Measurements from ENCODE around the gene WBP1L.
A peak's percentile ranks its signal among the peaks of the same experiment; 100 is the strongest.
"Not testable (repeated sequence)": the region's sequence is repeated elsewhere in the genome, so short reads cannot be mapped to it uniquely, and the experiment has no call there.

Gene WBP1L

DNA sequence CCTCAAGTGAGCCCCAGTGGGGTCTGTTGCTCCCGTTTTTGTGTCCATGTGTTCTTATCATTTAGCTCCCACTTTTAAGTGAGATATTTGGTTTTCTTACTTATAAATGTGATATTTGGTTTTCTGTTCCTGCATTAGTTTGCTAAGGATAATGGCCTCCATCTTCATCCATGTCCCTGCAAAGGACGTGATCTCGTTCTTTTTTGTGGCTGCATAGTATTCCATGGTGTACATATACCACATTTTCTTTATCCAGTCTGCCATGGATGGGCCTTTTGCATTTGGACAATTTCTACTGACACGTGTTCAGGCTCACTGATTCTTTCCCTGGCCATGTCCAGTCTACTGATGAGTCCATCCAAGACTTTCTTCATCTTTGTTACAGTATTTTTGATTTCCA lies 19.8 kb upstream of the WBP1L start:
- DNase-seq (ENCODE audit: low read depth in 2 of 2): no peak

DNA sequence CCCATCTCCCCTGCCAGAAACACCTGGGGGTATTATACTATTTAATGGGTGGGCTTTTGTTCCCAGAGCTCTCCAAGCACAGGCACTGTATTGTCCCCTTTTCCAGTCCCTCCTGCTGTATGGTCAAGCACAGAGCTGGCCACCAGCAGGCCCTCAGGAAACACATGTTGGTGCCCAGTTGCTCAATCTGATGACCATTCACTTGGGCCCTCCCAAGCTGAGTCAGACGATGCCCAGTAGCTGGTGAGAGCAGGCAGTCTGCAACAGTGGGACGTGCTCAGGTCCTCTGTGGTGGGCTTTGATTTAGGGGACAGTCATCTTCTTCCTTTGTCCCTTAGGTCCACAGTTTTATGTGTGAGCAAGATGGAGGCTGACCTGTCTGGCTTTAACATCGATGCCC lies 17.5 kb upstream of the WBP1L start:
- no peak for DNase-seq (ENCODE audit: low read depth in 2 of 2)

DNA sequence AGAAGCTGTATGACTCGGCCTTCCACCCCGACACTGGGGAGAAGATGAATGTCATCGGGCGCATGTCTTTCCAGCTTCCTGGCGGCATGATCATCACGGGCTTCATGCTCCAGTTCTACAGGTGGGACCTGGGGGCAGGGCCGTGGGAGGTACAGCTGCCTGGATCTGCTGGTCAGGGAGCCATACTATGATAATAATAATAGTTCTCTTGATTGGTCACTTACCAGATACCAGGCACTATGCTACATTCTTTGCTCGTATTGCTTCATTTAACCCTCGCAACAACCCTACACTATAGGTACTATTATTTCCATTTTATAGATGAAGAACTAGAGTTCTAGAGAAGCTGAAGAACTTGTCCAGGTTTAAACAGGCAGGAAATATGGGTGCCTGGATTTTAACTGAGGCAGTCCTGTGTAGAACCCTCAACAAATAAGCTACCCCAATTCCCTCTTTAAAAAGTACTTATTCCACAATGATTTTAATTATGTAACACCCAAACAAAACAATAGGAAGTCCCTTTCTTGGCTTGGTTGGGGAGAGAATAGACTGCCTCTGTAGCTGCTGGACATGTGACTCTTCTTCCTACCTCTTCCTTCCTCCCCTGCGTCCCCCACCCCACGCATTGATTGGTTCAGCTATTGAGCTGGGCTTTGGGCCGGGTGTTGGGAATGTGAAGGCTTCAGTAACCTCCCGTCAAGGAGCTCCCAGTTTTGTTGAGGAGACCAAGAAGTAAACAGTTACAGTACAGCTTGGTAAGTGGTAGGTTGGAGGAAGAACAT lies 16.5 kb upstream of the WBP1L start:
- DNase-seq (ENCODE audit: low read depth in 2 of 2): no peak

DNA sequence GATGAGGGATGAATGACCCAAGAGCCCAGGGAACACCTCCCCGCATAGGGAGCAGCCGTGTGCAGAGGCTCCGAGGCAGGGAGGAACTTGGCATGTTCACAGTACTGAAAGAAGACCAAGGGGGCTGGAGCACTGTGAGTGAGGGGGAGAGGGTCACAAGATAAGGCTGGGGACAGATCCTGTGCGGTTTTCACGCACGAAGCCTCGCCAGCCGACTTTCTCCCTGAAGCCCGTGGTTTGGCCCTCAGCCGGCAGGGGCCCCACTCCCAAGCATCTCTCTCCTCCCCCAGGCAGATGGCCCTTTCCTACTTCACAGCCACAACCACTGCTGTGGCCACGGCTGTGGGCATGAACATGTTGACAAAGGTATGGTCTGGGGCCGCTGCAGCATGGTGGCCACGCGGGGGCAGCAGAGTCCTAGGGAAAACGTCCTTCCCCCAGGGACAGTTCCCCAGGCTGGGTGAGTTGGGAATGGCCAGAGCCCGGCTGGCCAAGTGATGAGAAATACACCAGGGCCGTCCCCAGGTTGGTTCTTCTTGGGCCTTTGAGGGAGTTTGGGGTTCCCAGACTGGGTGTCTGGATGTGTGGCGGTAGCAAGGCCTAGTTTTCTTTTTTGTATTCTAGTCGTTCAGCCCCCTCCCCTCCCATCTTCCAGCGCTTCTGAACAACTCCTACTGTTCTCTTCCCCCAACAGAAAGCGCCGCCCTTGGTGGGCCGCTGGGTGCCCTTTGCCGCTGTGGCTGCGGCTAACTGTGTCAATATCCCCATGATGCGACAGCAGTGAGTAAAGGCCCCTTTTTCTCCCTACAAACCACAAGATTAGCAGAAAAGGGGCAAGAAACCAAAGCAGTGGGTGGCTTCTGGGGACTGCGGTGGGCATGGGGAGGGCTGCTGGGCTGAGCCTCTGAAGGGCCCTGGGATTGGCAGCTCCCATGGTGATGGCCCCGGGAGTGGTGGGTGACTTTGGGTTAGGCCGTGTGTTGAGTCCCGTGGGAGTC lies 14.4 kb upstream of the WBP1L start:
- DNase-seq (ENCODE audit: low read depth in 2 of 2): peak; percentile 29 to 37

DNA sequence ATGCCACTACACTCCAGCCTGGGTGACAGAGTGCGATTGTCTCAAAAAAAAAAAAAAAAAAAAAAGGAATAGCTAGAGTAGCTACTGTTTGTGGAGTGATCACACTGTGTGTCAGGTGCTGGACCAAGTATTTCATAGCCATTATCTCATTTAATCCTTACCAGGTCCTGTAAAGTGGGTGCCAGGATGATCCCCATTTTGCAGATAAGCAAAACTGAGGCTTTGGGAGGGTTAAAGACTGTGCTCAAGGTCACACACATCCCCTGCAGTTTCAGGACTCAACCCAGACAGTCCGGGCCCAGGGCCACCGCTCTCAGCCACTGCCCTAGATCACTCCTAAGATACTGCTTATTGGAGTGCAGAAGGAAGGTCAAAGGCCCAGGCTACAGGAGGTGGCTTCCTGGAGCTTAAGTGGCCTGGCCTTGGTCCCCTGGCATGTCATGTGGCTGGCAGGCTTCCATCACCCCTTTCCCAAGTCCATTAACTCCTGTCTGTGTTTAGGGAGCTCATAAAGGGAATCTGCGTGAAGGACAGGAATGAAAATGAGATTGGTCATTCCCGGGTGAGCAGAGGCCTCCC lies 12.4 kb upstream of the WBP1L start:
- DNase-seq (ENCODE audit: low read depth in 2 of 2): no peak

DNA sequence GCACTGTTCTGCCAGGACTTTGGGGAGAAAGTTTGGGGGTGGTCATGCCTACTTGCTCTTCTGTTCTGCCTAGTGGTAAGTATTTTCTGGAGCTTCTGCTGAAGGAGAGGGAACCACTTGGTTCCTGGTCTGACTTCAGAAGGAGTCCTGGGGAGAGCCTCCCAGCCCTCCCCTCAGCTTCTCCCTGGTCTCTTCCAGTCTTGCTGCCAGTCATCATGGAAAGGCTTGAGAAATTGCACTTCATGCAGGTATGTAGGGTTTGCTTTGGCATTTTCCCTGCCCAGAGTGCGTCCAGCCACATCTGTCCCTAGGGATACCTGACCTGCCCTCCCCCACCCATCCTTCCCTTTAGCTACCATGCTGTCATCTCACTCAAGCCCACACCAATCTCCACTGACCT lies 11.1 kb upstream of the WBP1L start:
- no peak for DNase-seq (ENCODE audit: low read depth in 2 of 2)

DNA sequence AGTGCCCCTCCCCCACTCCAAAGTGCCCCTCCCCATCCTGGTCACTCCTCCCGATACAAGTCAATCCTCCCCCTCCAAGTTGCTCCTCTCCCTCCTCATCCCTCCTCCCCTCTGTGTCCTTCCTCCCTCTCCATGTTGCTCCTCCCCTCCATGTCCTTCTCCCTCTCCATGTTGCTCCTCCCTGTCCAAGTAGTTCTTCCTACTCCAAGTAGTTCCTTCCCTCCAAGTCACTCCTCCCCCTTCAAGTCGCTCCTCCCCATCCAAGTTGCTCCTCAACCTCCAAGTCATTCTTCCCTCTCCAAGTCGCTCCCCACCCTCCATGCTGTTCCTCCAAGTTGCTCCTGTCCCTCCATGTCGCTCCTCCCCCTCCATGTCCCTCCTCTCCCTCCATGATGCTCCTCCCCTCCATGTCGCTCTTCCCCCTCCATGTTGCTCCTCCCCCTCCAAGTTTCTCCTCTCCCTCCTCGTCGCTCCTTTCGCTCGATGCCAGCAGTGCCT lies 8.6 kb upstream of the WBP1L start:
- no peak for DNase-seq (ENCODE audit: low read depth in 2 of 2)

DNA sequence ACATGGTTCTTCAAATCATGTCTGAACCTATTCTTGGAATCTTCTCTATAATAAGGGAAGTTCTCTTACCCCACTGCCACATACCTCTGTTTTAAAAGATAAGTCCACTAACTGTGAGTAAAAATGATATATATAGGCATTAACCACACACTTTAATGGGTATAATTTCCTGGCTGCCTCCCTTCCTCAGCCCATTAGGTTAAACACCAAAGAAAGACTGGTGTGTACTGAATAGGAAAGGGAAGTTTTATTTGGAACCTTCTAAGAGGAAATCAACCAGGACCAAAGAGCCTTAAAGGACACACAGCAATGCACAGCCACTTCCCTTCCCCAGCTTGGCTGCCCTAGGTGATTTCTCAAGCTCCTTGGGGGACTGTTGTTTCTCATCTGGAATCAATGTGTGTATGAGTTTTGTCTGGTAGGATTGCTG lies 5.0 kb upstream of the WBP1L start:
- DNase-seq (ENCODE audit: low read depth in 2 of 2): no peak

DNA sequence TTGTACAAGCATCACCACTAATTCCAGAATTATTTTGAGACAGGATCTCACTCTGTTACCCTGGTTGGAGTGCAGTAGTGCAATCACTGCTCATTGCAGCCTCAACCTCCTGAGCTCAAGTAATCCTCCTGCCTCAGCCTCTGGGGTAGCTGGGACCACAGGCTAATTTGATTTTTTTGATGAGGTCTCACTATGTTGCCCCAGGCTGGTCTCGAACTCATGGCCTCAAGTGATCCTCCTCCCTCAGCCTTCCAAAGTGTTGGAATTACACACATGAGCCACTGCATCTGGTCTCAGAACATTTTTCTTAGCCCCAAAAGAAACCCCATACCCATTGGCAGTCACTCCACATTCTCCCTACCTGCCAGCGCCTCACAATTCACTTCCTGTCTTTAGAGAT lies 3.5 kb upstream of the WBP1L start:
- DNase-seq (ENCODE audit: low read depth in 2 of 2): no peak

DNA sequence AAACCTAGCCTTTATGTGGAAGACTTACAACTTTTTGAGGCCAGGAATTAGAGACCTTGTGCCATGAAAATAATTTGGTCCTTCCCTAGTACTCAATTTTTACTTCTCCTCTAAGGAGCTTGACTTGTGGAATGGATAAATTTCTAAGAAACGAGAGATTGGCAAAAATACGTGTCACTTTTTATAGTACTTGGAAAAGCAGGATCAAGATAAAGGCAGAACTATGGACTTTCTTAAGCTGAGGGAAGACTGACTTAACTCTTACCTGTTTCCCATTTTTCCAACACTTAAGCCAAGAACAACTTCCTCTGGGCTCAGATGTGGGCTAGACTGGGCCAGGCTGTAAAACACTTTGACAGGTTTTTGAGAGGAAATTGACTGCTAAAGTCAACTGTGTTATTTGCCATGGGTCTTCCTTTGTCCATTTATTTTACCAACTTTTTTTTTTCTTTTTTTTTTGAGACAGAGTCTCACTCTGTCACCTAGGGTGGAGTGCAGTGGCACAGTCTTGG lies 2.0 kb upstream of the WBP1L start:
- no peak for DNase-seq (ENCODE audit: low read depth in 2 of 2)

DNA sequence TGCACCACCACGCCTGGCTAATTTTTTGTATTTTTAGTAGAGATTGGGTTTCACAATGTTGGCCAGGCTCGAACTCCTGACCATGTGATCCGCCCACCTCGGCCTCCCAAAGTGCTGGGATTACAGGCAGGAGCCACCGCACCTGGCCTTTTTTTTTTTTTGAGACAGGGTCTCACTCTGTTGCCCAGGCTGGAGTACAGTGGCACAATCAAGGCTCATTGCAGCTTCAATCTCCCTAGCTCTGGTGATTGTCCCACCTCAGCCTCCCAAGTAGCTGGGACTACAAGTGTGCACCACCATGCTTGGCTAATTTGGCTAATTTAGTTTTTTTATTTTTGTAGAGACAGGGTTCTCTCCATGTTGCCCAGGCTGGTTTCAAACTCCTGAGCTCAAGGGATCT lies 1.4 kb upstream of the WBP1L start:
- DNase-seq (ENCODE audit: low read depth in 2 of 2): not testable (repeated sequence)

DNA sequence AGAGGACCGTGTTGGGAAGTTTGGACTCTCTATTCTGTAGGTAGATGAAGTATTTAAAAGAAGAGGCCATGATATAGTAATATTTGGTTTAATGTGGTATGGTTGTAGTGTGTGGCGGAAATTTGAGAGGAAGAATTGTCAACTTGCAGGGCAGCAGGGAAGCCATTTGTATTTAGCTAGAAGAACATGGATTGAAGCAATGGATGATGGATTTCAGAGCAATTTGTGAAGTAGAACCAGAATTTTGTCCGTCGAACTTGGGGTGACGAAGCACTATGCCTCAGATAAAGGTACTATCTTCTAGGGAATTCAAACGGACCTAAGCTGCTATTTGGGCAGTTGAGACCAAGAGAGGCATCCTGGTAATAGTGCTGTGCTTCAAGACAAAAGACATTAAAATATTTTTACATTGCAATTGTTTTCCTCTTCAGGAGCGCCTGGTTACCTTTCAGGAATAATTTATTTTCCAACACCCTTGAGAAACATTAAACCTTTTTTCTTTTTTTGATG lies 615 bp upstream of the WBP1L start:
- no peak for DNase-seq (ENCODE audit: low read depth in 2 of 2)

DNA sequence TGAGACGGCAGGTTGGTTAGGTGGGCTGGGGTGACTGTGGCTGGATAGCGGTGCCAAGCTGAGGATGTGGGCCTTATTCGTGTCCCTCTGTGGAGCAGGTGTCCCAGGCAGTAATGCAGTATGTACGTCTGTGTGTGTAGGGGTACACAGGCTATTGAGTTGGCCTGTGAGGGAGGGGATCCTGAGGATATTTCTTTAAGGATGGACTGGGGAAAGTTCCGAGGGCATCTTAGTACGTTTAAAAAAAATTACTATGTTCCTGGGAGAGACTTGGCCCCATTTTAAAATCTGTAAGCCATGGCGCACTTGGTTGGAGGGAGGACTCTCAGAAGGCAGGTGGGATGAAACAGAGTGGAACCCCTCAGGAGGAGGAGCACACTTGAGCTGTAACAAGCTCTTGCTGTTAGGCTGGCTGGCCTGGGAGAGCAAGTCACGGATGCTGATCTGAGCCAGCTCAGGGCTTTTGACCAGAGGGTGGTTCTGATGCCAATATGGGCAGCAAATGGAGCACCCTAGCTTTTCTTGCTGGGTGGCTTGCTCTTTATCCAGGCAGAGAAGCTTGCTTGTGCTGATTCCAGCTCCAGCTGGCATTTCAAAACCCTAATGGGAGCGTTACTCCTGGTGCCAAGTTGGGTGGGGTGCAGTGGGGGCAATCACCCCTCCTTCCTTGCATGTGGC lies 765 bp downstream of the WBP1L start:
- DNase-seq (ENCODE audit: low read depth in 2 of 2): no peak

DNA sequence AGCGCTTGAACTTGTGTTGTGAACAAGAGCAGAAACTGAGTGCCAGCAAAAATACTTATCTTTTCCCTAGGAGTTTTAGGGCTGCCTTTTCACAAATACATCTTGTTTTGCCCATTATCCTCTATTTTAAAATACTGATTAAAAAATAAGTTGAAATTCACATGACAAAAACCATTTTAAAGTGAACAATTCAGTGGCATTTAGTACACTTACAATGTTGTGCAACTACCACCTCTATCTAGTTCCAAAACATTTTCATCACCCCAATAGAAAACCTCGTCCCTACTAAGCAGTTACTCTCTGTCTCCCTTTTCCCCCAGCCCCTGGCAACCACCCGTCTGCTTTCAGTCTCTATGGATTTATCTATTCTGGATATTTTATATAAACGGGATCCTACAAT lies 1.4 kb downstream of the WBP1L start:
- no peak for DNase-seq (ENCODE audit: low read depth in 2 of 2)

DNA sequence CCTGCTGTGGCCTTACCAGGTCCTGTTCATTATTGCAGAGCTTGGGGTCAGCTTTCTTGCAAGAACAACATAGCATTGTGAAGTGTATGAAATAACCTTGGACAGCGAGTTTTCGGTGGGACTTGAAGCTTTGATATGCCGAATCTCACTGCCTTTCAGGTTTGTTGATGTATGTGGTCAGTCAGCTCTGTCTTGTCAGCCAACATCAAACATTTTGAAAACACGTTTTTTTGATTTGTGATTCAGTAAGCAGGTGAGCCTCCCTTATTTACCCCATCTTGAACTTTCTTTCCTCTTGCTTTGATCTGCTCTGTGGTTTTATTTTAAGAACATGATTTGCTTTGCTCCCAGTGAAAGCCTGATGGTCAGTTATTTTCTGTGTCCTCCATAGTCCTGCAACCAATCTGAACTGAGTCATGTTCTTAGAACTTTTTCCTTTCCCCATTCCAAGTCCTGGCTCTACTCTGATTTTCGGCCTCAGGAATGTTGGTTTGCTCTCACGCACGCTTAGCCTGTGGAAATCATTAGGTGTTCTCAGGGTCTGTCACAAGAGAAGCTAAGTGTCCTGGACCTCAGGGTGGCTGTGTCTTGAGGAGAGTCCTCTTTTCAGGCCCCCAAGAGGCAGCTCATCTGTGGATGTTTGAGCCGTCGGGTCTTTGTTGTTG lies 8.7 kb downstream of the WBP1L start:
- DNase-seq (ENCODE audit: low read depth in 2 of 2): no peak

DNA sequence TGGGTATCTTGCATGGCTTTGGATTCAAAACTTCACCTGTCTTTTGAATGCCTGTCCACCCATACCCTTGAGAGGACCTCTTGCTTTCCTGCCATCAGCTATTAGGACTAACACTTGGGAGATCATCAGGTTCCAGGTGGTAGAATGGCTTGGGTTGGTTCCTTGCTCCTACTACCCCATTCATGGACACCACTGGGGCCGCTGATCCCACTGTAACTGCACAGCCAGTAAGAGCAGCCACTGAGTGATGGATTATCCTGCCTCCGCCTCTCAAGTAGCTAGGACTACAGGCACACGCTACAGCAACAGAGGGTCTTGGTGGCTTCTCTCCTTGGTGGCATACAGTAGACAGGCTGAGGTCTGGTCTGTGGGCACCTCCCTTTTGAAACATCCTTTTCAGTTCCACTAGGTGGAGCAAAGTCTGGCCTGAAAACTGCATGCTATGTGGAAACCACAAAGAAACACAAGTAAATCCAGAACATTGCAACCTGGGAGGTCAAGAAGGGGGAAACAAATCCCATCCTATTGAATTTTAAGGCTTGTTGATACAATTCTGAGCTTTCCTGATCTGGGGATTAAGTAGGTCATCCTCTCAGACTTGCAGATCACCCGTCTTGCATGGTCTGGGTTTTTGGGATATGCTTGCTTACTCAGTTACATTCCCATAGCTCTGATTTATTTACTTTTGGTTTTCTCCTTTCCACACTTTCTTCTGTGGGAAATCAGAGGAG lies 9.4 kb downstream of the WBP1L start:
- DNase-seq (ENCODE audit: low read depth in 2 of 2): no peak

DNA sequence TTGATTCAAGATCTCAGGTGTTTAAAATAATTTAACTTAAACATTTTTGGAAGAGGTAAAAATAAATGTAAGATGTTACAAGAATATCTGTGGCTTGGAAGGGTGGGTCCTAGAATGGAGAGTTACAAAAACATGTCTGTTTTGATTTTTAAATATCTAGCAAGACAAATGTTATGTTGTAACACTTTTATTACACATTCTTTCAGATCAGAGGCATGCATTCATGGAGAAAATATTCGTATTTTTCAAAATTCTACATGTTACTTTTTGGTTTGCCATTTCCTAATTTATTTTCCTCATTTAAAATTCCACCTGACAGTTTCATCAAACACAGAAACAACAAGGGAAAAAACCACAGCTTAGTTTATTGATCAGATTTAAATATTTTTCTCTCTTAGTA lies 10.0 kb downstream of the WBP1L start:
- no peak for DNase-seq (ENCODE audit: low read depth in 2 of 2)

DNA sequence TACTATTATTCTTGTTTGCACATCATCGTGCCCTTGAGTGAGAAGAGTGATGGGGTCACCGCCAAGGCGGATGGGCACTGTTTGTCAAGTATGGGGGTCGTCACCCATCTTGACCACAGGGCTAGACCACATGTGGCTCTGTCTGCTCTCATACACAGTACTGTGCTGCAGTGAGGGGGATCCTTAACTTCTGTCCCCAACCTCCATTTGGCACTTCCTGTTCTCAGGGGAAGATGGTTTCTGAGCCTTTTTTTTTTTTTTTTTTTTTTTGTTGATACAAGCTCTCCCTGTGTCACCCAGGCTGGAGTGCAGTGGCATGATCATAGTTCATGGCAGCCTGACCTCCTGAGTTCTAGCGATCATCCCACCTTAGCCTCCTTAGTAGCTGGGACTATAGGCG lies 13.6 kb downstream of the WBP1L start:
- DNase-seq (ENCODE audit: low read depth in 2 of 2): no peak

DNA sequence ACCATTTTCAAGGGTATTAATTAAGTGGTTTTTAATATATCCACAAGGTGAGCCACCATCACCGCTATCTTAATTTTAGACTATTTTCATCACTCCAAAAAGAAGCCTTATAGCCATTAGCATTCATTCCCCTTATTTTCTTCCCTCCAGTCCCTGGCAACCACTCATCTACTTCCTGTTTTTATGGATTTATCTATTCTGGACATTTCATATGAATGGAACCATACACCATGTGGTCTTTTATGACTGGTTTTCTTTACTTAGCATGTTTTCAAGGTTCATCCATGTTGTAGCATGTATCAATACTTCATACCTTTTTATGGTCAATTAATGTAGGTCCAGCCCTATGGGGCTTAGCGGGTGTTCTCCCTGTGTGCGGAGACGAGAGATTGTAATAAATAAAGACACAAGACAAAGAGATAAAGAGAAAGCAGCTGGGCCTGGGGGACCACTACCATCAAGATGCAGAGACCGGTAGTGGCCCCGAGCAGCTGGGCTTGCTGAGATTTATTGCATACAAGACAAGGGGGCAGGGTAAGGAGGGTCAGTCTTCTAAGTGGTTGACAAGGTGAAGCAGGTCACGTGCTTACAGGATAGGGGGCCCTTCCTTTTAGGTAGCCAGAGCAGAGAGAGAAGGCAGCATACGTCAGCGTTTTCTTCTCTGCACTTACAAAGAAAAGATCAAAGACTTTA lies 14.6 kb downstream of the WBP1L start:
- DNase-seq (ENCODE audit: low read depth in 2 of 2): no peak

DNA sequence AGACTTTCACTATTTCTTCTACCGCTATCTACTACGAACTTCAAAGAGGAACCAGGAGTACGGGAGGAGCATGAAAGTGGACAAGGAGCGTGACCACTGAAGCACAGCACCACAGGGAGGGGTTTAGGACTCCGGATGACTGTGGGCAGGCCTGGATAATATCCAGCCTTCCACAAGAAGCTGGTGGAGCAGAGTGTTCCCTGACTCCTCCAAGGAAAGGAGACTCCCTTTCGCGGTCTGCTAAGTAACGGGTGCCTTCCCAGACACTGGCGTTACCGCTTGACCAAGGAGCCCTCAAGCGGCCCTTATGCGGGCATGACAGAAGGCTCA lies 15.2 kb downstream of the WBP1L start:
- not testable (repeated sequence) for DNase-seq (ENCODE audit: low read depth in 2 of 2)

All from stimulated activated CD4-positive, alpha-beta T cell treated with anti-CD3 and anti-CD28 coated beads, Interleukin-15, amount 100 ng/mL, for 48 hours (primary cell).